Dedifferentiated amniotic fluid mesenchymal stem cell (primary cell): ENCODE measurements around the gene ZNF143.
"Not testable (repeated sequence)": the region's sequence is repeated elsewhere in the genome, so short reads cannot be mapped to it uniquely, and the experiment has no call there.

Source experiments
- DNase-seq: peaks from one replicate; pipeline ENCODE4 v3.0.0-alpha.2; 2016; ENCODE audit errors: extremely low spot score

Gene ZNF143

GRCh38 chr11:9549216-9549615, 88.4 kb downstream of the ZNF143 start:
- not testable (repeated sequence) for DNase-seq

GRCh38 chr11:9550191-9550628, 89.4 kb downstream of the ZNF143 start:
- no peak for DNase-seq

GRCh38 chr11:9561279-9561982, 100.6 kb downstream of the ZNF143 start:
- DNase-seq: no peak

- DNase-seq: no peak
These were observed 101.9 kb downstream of the ZNF143 start for GRCh38 chr11:9562716-9563115.

GRCh38 chr11:9563196-9563730, 102.5 kb downstream of the ZNF143 start:
- DNase-seq: no peak

GRCh38 chr11:9565822-9566560, 105.2 kb downstream of the ZNF143 start:
- DNase-seq: peak; percentile 99

- peak; percentile 37 for DNase-seq
These were observed 105.8 kb downstream of the ZNF143 start for GRCh38 chr11:9566561-9567063.

- no peak for DNase-seq
These were observed 106.6 kb downstream of the ZNF143 start for GRCh38 chr11:9567401-9567800.

- DNase-seq: no peak
These were observed 107.5 kb downstream of the ZNF143 start for GRCh38 chr11:9568161-9568853.

- DNase-seq: peak; percentile 97
These were observed 108.2 kb downstream of the ZNF143 start for GRCh38 chr11:9568854-9569587.

GRCh38 chr11:9569588-9570164, 108.9 kb downstream of the ZNF143 start:
- DNase-seq: no peak

GRCh38 chr11:9570313-9571025, 109.7 kb downstream of the ZNF143 start:
- no peak for DNase-seq

- DNase-seq: no peak
These were observed 110.4 kb downstream of the ZNF143 start for GRCh38 chr11:9571071-9571762.

GRCh38 chr11:9571763-9572115, 110.9 kb downstream of the ZNF143 start:
- no peak for DNase-seq

- peak; percentile 97 for DNase-seq
These were observed 112.4 kb downstream of the ZNF143 start, which contains the start of gene WEE1 for GRCh38 chr11:9573052-9573774. WEE1 (plus strand) TSS chr11:9573670; CDS start chr11:9573934, 264 bp downstream.

GRCh38 chr11:9573775-9574621, 113.2 kb downstream of the ZNF143 start:
- no peak for DNase-seq

GRCh38 chr11:9574622-9575259, 113.9 kb downstream of the ZNF143 start:
- no peak for DNase-seq
